HUES48 (cell line): ENCODE results near the gene COL6A3.

Source experiments
- H3K27ac ChIP-seq: one replicate; pipeline ENCODE4 v1.7.0; 2013; ENCODE audit warnings: low read depth, low read length, inconsistent platforms
- H3K27me3 ChIP-seq: 2 replicates; pipeline ENCODE4 v1.6.1; 2013; ENCODE audit warnings: mild to moderate bottlenecking, low read length; ENCODE audit not compliant: control insufficient read depth, insufficient read depth
- H3K36me3 ChIP-seq: 2 replicates; pipeline ENCODE4 v1.6.1; 2013; ENCODE audit warnings: low read length; ENCODE audit not compliant: control insufficient read depth, insufficient read depth
- H3K4me1 ChIP-seq: 2 replicates; pipeline ENCODE4 v1.6.1; 2013; ENCODE audit warnings: mild to moderate bottlenecking, low read length; ENCODE audit not compliant: control insufficient read depth, insufficient read depth
- H3K4me3 ChIP-seq: 2 replicates; pipeline ENCODE4 v1.5.1; 2013; ENCODE audit warnings: mild to moderate bottlenecking, low read depth, low read length
- H3K9ac ChIP-seq: 2 replicates; pipeline ENCODE4 v1.6.1; 2013; ENCODE audit warnings: mild to moderate bottlenecking, low read depth, low read length, moderate library complexity
- H3K9me3 ChIP-seq: 2 replicates; pipeline ENCODE4 v1.6.1; 2013; ENCODE audit warnings: low read length; ENCODE audit not compliant: control insufficient read depth, insufficient read depth

The COL6A3 gene

GRCh38 chr2:237403024-237403882, 10.7 kb downstream of the COL6A3 start:
- Histone ChIP-seq H3K4me1 (no peaks in the 10 kb centered on the region), H3K9ac (no peak overlapping the region), H3K27me3 (no peaks in the 10 kb centered on the region), H3K9me3 (no peaks in the 10 kb centered on the region), H3K27ac (no peak overlapping the region), H3K4me3 (no peak overlapping the region), H3K36me3 (no peaks in the 10 kb centered on the region)

DNA sequence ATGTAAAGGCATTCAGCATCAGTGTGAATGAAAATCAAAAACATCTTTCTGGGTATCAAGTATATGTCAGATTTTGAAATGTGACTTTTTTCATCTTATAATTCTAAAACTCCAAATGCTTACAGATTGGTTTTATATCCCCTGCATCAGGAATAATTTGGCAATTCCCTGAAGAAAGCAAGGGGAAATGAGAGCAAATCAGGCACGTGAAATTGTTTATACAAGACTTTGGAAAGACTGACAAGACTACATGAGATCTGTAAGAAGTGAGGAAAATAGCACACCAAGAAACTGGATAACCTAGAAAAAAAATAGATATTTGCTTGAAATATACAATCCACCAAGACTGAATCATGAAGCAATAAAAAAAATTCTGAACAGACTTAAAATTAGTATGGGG, 13.8 kb downstream of the COL6A3 start:
- Histone ChIP-seq H3K9me3 (no peaks in the 10 kb centered on the region), H3K36me3 (no peaks in the 10 kb centered on the region), H3K4me3 (no peak overlapping the region), H3K4me1 (no peaks in the 10 kb centered on the region), H3K9ac (no peak overlapping the region), H3K27me3 (no peaks in the 10 kb centered on the region), H3K27ac (no peak overlapping the region)

DNA sequence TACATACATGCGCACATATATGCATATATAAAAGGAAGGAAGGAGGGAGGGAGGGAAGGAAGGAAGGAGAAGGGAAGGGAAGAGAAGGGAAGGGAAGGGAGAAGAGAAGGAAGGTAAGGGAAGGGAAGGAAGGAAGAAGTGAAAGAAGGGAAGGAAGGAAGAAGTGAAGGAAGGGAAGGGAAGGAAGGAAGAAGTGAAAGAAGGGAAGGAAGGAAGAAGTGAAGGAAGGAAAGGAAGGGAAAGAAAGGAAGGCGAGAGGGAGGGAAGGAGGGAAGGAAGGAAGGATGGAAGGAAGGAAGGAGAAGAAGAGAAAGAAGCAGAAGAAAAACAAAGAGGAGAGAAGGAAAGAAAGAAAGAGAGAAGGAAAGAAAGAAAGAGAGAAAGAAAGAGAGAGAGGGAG, 16.9 kb downstream of the COL6A3 start:
- Histone ChIP-seq H3K36me3 (no peaks in the 10 kb centered on the region), H3K4me3 (no peak overlapping the region), H3K27me3 (no peaks in the 10 kb centered on the region), H3K9me3 (no peaks in the 10 kb centered on the region), H3K27ac (no peak overlapping the region), H3K4me1 (no peaks in the 10 kb centered on the region), H3K9ac (no peak overlapping the region)

DNA sequence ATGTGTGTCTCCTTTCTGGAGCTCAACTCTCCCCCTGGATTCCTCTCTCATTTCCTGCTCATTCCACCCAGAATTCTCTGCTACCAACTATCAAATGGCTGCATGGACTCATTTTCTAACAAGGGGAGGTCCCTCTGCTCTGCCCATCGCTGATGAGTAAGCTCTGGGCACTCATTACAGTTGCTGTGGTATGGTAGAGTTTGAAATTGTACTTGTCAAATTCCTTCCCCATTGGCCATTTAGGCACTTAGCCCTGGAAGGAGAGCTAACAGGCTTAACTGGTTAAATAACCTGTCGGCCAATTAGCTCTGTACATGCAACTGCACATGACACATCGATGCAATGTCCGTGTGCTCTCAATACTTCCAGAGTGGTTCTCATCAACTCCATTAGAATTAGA, 20.4 kb downstream of the COL6A3 start:
- Histone ChIP-seq H3K4me3 (no peak overlapping the region), H3K9ac (no peak overlapping the region), H3K27ac (no peak overlapping the region), H3K36me3 (no peaks in the 10 kb centered on the region), H3K9me3 (no peaks in the 10 kb centered on the region), H3K27me3 (no peaks in the 10 kb centered on the region), H3K4me1 (no peaks in the 10 kb centered on the region)

GRCh38 chr2:237392186-237392585, 21.8 kb downstream of the COL6A3 start:
- no peak overlapping the region for H3K27ac ChIP-seq
- H3K27me3 ChIP-seq, result no peaks in the 10 kb centered on the region
- no peaks in the 10 kb centered on the region for H3K4me1 ChIP-seq
- H3K4me3 ChIP-seq, result no peak overlapping the region
- H3K9me3 ChIP-seq, result no peaks in the 10 kb centered on the region
- no peak overlapping the region for H3K9ac ChIP-seq
- H3K36me3 ChIP-seq, result no peaks in the 10 kb centered on the region

- Histone ChIP-seq H3K27me3 (no peaks in the 10 kb centered on the region), H3K9ac (no peak overlapping the region), H3K36me3 (no peaks in the 10 kb centered on the region), H3K4me1 (no peaks in the 10 kb centered on the region), H3K4me3 (no peak overlapping the region), H3K27ac (no peak overlapping the region), H3K9me3 (no peaks in the 10 kb centered on the region)
Measured at GRCh38 chr2:237391140-237391539, 22.8 kb downstream of the COL6A3 start.

DNA sequence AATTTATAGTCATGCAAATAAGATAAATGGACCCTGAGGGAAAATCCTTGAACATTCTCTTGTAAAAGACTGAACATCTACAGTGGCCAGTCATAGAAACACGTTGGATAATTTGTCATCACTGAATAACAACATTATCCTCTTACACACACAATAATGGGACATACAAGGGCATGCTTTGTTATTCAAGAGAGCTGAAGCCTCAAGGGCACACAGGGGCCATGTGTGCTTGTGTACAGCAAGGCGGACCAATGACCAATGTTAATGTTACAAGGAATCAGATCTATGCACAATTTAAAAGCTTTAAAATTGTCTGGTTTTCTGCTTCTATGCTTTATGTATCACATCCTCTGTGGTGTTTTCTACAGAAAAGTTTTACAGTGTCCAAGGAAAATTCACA, 23.7 kb downstream of the COL6A3 start:
- no peak overlapping the region for H3K4me3 ChIP-seq
- H3K4me1 ChIP-seq, result no peaks in the 10 kb centered on the region
- H3K36me3 ChIP-seq, result no peaks in the 10 kb centered on the region
- H3K27me3 ChIP-seq, result no peaks in the 10 kb centered on the region
- H3K9ac ChIP-seq, result no peak overlapping the region
- H3K9me3 ChIP-seq, result no peaks in the 10 kb centered on the region
- no peak overlapping the region for H3K27ac ChIP-seq

- Histone ChIP-seq H3K4me1 (no peaks in the 10 kb centered on the region), H3K27ac (no peak overlapping the region), H3K9me3 (no peaks in the 10 kb centered on the region), H3K27me3 (no peaks in the 10 kb centered on the region), H3K4me3 (no peak overlapping the region), H3K9ac (no peak overlapping the region), H3K36me3 (no peaks in the 10 kb centered on the region)
Measured at GRCh38 chr2:237389831-237390230, 24.1 kb downstream of the COL6A3 start.

- no peak overlapping the region for H3K4me3 ChIP-seq
- H3K27ac ChIP-seq, result no peak overlapping the region
- no peaks in the 10 kb centered on the region for H3K27me3 ChIP-seq
- H3K4me1 ChIP-seq, result no peaks in the 10 kb centered on the region
- no peaks in the 10 kb centered on the region for H3K9me3 ChIP-seq
- H3K36me3 ChIP-seq, result no peaks in the 10 kb centered on the region
- no peak overlapping the region for H3K9ac ChIP-seq
Measured at GRCh38 chr2:237388036-237388435, 25.9 kb downstream of the COL6A3 start.

- Histone ChIP-seq H3K4me1 (no peaks in the 10 kb centered on the region), H3K9me3 (no peaks in the 10 kb centered on the region), H3K27ac (no peak overlapping the region), H3K4me3 (no peak overlapping the region), H3K27me3 (no peaks in the 10 kb centered on the region), H3K36me3 (no peaks in the 10 kb centered on the region), H3K9ac (no peak overlapping the region)
Measured at GRCh38 chr2:237384672-237385020, 29.3 kb downstream of the COL6A3 start.

GRCh38 chr2:237383991-237384671, 29.8 kb downstream of the COL6A3 start:
- H3K27me3 ChIP-seq, result no peaks in the 10 kb centered on the region
- H3K36me3 ChIP-seq, result no peaks in the 10 kb centered on the region
- no peaks in the 10 kb centered on the region for H3K4me1 ChIP-seq
- H3K27ac ChIP-seq, result no peak overlapping the region
- H3K9me3 ChIP-seq, result no peaks in the 10 kb centered on the region
- no peak overlapping the region for H3K9ac ChIP-seq
- H3K4me3 ChIP-seq, result no peak overlapping the region
